GM19025 (cell line): ENCODE results near the gene ACTN1.

ENCODE experiments used
- ATAC-seq: cut with Tn5 transposase; IDR thresholded peaks from one replicate; pipeline ENCODE4 v1.9.1; 2021; ENCODE audit warnings: mild to moderate bottlenecking, low read depth, moderate library complexity; ENCODE audit not compliant: unreplicated experiment

ACTN1 gene

GRCh38 chr14:68952531-68953195, 26.4 kb downstream of the ACTN1 start:
- ATAC-seq: no peak

GRCh38 chr14:68951800-68952530, 27.1 kb downstream of the ACTN1 start:
- no peak for ATAC-seq

GRCh38 chr14:68951035-68951797, 27.9 kb downstream of the ACTN1 start:
- no peak for ATAC-seq

GRCh38 chr14:68950111-68950510, 29.0 kb downstream of the ACTN1 start:
- no peak for ATAC-seq

GRCh38 chr14:68949601-68949965, 29.5 kb downstream of the ACTN1 start:
- no peak for ATAC-seq

GRCh38 chr14:68948686-68949600, 30.2 kb downstream of the ACTN1 start:
- ATAC-seq: no peak

GRCh38 chr14:68947802-68948201, 31.3 kb downstream of the ACTN1 start:
- no peak for ATAC-seq

- no peak for ATAC-seq
Observed at GRCh38 chr14:68946489-68946822, 32.6 kb downstream of the ACTN1 start.

- ATAC-seq: no peak
Observed at GRCh38 chr14:68945585-68946488, 33.3 kb downstream of the ACTN1 start.

- ATAC-seq: no peak
Observed at GRCh38 chr14:68945190-68945584, 33.9 kb downstream of the ACTN1 start.

- ATAC-seq: no peak
Observed at GRCh38 chr14:68944162-68944561, 34.9 kb downstream of the ACTN1 start.

GRCh38 chr14:68943107-68943506, 36.0 kb downstream of the ACTN1 start:
- no peak for ATAC-seq

GRCh38 chr14:68942296-68943035, 36.6 kb downstream of the ACTN1 start:
- ATAC-seq: no peak

- ATAC-seq: no peak
Observed at GRCh38 chr14:68941820-68942219, 37.3 kb downstream of the ACTN1 start.

- no peak for ATAC-seq
Observed at GRCh38 chr14:68940614-68941185, 38.4 kb downstream of the ACTN1 start.

- no peak for ATAC-seq
Observed at GRCh38 chr14:68939893-68940613, 39.0 kb downstream of the ACTN1 start.

GRCh38 chr14:68939181-68939892, 39.8 kb downstream of the ACTN1 start:
- no peak for ATAC-seq
